ENCODE results near the gene CMA1. TPM values are rescaled to one million over a fixed set of nuclear protein-coding genes. Genes with fewer than 3 reads are reported as not detected.

The CMA1 gene
- total RNA-seq, 2 experiments from 2014 or later = 0.52 to 0.82 TPM

DNA sequence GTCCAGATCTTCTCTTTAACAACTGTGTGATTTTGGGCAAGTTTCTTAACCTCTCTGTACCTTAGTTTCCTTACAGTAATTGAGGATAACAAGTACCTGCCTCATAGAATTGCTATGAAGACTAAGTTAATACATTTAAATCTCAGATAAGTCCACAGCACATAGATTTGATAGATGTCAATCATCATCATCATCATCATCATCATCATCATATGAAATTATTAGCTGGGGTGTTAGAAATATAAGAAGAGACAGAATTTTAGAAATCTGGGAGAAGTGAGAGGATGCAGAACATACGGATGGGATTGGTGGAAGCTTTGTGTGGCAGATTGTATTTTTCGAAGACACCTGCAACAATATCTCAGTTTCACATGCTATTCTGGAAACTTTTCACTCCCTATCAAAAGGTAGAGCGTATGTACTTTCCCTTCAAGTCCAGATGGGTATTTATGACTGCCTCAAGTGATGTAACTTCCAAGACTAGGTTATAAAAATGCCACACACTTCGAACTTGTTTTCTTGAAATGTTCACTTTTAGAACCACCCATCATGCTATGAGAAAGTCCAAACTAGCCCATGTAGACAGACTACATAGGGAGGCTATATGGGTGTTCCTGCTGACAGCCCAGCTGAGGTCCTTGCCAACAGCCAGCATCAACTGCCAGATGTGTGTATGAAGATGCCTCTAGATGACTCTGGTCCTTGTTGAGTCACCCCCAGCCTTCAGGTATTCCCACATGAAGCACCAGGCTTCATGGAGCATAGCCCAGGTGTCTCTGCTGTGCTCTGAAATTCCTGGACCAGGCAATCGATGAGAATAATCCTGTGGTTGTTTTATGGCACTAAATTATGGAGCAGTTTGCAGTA, 44.8 kb downstream of the CMA1 start:
- POLR2A ChIA-PET = no interaction called here
- no peak overlapping the region for H3K4me3 Mint-ChIP-seq
- no peak for ATAC-seq
- H3K36me3 Mint-ChIP-seq (ENCODE audit: low read depth) = peaks cover 2% of the 10 kb centered on the region
- peaks cover 4% of the 10 kb centered on the region for H3K27me3 Mint-ChIP-seq (ENCODE audit: low read depth)
- no peak overlapping the region for H3K27ac Mint-ChIP-seq
- CTCF ChIA-PET = no interaction called here
- DNase-seq = no peak
- H3K9me3 Mint-ChIP-seq (ENCODE audit: insufficient read depth) = no peaks in the 10 kb centered on the region
- H3K4me1 Mint-ChIP-seq (ENCODE audit: low read depth) = peaks cover 8% of the 10 kb centered on the region

DNA sequence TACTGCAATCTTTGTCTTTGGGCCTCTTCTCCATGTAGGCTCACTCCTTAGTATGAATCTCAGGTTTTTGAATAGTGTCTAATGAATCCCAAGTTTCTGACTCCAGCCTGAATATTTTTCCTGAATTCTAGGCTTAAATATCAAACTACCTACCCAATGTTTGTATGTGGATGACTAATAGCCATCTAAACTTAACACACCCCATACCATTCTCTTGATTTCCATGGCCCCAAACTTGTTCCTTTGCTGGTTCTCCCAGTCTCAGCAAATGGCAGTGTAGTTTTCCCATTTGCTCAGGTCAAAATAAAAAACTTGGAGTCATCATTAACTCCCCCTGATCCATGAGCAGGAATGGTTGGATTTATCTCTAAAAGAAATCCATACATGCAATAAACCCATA, 46.7 kb downstream of the CMA1 start:
- H3K27ac Mint-ChIP-seq = no peak overlapping the region
- H3K27me3 Mint-ChIP-seq (ENCODE audit: low read depth) = no peaks in the 10 kb centered on the region
- no peak for DNase-seq
- peaks cover 8% of the 10 kb centered on the region for H3K4me1 Mint-ChIP-seq (ENCODE audit: low read depth)
- ChIA-PET CTCF (no interaction called here), POLR2A (no interaction called here)
- no peak overlapping the region for H3K4me3 Mint-ChIP-seq
- ATAC-seq = no peak
- peaks cover 2% of the 10 kb centered on the region for H3K36me3 Mint-ChIP-seq (ENCODE audit: low read depth)
- H3K9me3 Mint-ChIP-seq (ENCODE audit: insufficient read depth) = no peaks in the 10 kb centered on the region

DNA sequence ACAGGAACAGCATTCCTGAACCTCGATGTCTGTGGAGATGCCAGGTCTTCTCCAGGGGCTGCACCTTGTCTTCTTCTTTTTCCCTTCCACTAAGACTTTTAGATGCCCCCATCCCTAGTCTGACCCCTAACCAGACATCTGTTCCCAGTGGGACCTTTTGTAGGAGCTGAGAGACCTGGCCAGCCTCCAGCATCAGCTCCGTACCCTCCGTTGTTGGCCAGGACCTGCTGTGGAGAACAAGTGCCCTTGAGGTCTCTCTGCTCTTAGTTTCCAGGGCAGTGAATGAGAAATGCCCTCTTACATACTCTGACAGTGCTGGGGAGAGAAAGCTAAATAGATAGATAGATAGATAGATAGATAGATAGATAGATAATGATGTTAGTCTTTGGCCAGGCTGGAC, 48.7 kb downstream of the CMA1 start:
- peaks cover 3% of the 10 kb centered on the region for H3K9me3 Mint-ChIP-seq (ENCODE audit: insufficient read depth)
- POLR2A ChIA-PET = no interaction called here
- no peak overlapping the region for H3K4me3 Mint-ChIP-seq
- no peaks in the 10 kb centered on the region for H3K27me3 Mint-ChIP-seq (ENCODE audit: low read depth)
- peaks cover 4% of the 10 kb centered on the region for H3K36me3 Mint-ChIP-seq (ENCODE audit: low read depth)
- no peaks in the 10 kb centered on the region for H3K4me1 Mint-ChIP-seq (ENCODE audit: low read depth)
- ATAC-seq = no peak
- H3K27ac Mint-ChIP-seq = no peak overlapping the region
- DNase-seq = no peak
- CTCF ChIA-PET = no interaction called here

DNA sequence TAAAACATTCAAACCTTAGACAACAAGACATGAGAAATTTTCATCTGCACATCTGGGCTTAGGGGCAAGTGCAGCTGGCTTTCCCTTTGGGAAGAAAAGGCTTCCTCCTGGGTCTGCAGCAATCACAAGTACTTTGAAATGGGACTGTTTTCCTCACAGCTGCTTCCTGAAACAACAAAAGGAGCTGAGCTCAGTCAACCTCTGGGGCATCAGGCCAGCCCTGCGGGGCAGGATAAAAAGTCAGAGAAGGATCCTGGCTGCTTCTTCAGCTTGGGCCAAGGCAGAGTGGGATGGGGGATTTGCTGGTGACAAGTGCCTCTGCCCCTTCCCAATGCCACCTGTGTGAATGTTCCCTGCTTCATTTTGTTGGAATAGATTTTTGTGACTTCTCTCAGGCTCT, 49.3 kb downstream of the CMA1 start:
- ChIA-PET POLR2A (no interaction called here), CTCF (no interaction called here)
- Mint-ChIP-seq H3K27ac (no peak overlapping the region), H3K27me3 (ENCODE audit: low read depth) (no peaks in the 10 kb centered on the region), H3K4me1 (ENCODE audit: low read depth) (no peaks in the 10 kb centered on the region), H3K36me3 (ENCODE audit: low read depth) (peaks cover 8% of the 10 kb centered on the region), H3K9me3 (ENCODE audit: insufficient read depth) (peaks cover 9% of the 10 kb centered on the region), H3K4me3 (no peak overlapping the region)
- DNase-seq = no peak
- ATAC-seq = no peak

DNA sequence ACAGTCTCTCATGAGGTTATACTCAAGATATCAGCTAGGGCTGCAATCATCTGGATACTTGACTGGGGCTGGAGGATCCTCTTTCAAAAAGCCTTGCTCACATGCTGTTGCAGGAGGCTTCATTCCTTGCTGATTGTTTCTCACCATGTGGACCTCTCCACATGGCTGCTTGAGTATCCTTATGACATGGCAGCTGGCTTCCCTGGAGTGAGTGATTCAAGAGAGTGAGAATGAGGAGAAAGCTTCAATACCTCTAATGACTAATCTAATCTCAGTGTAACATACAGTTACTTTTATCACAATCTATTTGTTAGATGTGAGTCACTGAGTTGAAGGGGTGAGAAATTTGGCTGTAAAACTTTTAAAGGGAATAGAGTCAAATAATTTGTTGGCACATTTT, 51.1 kb downstream of the CMA1 start:
- H3K4me3 Mint-ChIP-seq = no peak overlapping the region
- H3K27ac Mint-ChIP-seq = no peak overlapping the region
- H3K27me3 Mint-ChIP-seq (ENCODE audit: low read depth) = no peaks in the 10 kb centered on the region
- ATAC-seq (no peak), DNase-seq (no peak)
- ChIA-PET POLR2A (interaction anchor here (1.5 kb wide), 1 partner anchor 27 kb away, joined by 3 read pairs; the partner anchor contains the start of genes CBLN3 and KHNYN), CTCF (no interaction called here)
- H3K9me3 Mint-ChIP-seq (ENCODE audit: insufficient read depth) = peaks cover 9% of the 10 kb centered on the region
- H3K36me3 Mint-ChIP-seq (ENCODE audit: low read depth) = peaks cover 8% of the 10 kb centered on the region
- H3K4me1 Mint-ChIP-seq (ENCODE audit: low read depth) = no peaks in the 10 kb centered on the region

Other genes starting within 250 kb of the CMA1 start
- 1 to 10 TPM; 2.7 to 3.1 TPM for gene TGM1, start 245.1 kb downstream of the CMA1 start, total RNA-seq
- 10 to 100 TPM; 47.7 to 51.8 TPM for gene RABGGTA, start 236.7 kb downstream of the CMA1 start, total RNA-seq
- 10 to 100 TPM; 28.6 to 33.9 TPM for gene DHRS1, start 208.5 kb downstream of the CMA1 start, total RNA-seq
- gene NOP9, start 208.4 kb downstream of the CMA1 start, total RNA-seq = 10 to 100 TPM; 35.2 to 36.7 TPM
- 10 to 100 TPM; 47.2 to 48.2 TPM for gene CIDEB, start 200.3 kb downstream of the CMA1 start, total RNA-seq
- 10 to 100 TPM; 17.8 to 18.7 TPM for gene LTB4R2, start 198.1 kb downstream of the CMA1 start, total RNA-seq
- gene LTB4R, start 196.8 kb downstream of the CMA1 start, total RNA-seq = 10 to 100 TPM; 26.9 to 28.0 TPM
- gene ADCY4, start 173.2 kb downstream of the CMA1 start, total RNA-seq = 1 to 10 TPM; 3.4 to 4.7 TPM
- 10 to 100 TPM; 26.9 to 28.6 TPM for gene RIPK3, start 168.3 kb downstream of the CMA1 start, total RNA-seq
- gene NFATC4, start 140.1 kb downstream of the CMA1 start, total RNA-seq = not detected
- under 1 TPM; 0.21 to 0.52 TPM for gene NYNRIN, start 109.3 kb downstream of the CMA1 start, total RNA-seq
- 1 to 10 TPM; 1.1 to 1.3 TPM for gene CBLN3, start 78.6 kb downstream of the CMA1 start, total RNA-seq
- 10 to 100 TPM; 55.4 to 58.9 TPM for gene KHNYN, start 78.3 kb downstream of the CMA1 start, total RNA-seq
- 10 to 100 TPM; 47.6 to 58.6 TPM for gene SDR39U1, start 65.5 kb downstream of the CMA1 start, total RNA-seq
- gene CTSG, start 68.0 kb upstream of the CMA1 start, total RNA-seq = under 1 TPM; 0.32 to 0.47 TPM
- 1 to 10 TPM; 9.0 to 9.9 TPM for gene GZMH, start 101.4 kb upstream of the CMA1 start, total RNA-seq
- gene GZMB, start 125.9 kb upstream of the CMA1 start, total RNA-seq = 100 to 1,000 TPM; 354 to 368 TPM

All from activated CD8-positive, alpha-beta T cell treated with anti-CD3 and anti-CD28 coated beads, Interleukin-2, amount 10 ng/mL, durations not matched to agents 7 days and 5 days (primary cell).